GM18873 (cell line): Measurements from ENCODE around the gene MAN2A2.
"Not testable (repeated sequence)": the region's sequence is repeated elsewhere in the genome, so short reads cannot be mapped to it uniquely, and the experiment has no call there.

ENCODE experiments used
- ATAC-seq: cut with Tn5 transposase; IDR thresholded peaks from one replicate; pipeline ENCODE4 v1.9.1; 2021; ENCODE audit warnings: mild to moderate bottlenecking, moderate library complexity, moderate number of reproducible peaks; ENCODE audit not compliant: unreplicated experiment, low FRiP score

MAN2A2 gene

GRCh38 chr15:90870354-90871138 is 32.6 kb upstream of the MAN2A2 start:
- ATAC-seq, result no peak

GRCh38 chr15:90871139-90871715 is 31.9 kb upstream of the MAN2A2 start:
- no peak for ATAC-seq

- ATAC-seq, result no peak
Measured at GRCh38 chr15:90871716-90872485, 31.2 kb upstream of the MAN2A2 start.

GRCh38 chr15:90872486-90873184 is 30.5 kb upstream of the MAN2A2 start:
- ATAC-seq, result no peak

DNA sequence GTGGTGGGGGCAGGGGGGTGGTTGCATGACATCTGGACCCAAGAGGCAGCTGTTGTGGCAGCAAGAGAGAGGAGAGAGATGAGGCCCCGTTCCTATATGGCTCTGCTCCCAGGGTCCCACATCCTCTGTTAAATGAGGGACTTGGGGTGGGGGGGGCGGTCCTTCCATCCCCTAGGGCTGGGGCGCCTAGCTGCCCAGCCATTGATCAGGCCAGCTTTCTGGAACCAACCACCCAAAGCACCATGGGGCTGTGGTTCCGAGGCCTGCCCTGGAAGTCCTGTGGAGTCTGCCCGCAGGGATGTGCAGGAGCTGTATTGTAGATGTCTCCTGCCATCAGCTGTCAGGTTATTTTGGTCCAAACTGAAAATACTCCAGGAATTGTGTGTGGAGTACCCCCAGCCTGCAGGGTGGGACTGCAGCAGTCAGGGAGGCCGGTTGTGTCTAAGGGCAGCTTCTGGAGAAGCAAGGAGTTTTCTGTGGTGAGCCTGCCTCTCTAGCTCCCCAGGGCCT is 29.6 kb upstream of the MAN2A2 start:
- ATAC-seq, result no peak

DNA sequence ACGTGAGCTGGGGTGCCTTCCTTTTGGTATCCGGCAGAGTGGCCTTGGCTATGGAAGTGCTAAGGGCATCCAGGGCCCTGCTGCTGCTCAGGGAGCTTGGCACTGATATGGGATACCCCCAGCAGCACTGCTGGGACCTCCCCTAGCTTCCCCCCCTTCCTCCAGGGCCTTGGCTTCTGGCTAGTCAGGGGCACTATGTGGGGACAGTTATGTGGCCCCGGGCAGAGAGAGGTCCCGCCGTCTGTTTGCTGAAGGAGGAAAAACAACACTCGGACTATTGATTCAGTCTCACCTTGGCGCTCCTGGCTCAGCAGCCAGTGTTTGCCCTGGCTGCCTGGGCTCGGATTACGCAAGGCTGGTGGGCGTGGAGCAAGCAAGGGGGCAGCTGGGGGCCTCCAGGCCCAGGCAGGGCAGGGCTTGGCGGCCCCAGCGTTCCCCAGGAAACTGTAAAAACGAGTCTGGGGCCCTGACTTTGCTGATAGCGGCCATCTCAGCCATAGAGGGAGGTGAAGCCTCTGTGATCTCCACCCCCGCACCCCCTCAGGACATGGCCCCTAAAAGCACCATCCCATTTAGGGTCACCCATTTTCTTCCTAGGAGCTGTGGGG is 29.0 kb upstream of the MAN2A2 start:
- ATAC-seq, result no peak

GRCh38 chr15:90874986-90875385 is 28.1 kb upstream of the MAN2A2 start:
- not testable (repeated sequence) for ATAC-seq

GRCh38 chr15:90875549-90875981 is 27.5 kb upstream of the MAN2A2 start:
- no peak for ATAC-seq

DNA sequence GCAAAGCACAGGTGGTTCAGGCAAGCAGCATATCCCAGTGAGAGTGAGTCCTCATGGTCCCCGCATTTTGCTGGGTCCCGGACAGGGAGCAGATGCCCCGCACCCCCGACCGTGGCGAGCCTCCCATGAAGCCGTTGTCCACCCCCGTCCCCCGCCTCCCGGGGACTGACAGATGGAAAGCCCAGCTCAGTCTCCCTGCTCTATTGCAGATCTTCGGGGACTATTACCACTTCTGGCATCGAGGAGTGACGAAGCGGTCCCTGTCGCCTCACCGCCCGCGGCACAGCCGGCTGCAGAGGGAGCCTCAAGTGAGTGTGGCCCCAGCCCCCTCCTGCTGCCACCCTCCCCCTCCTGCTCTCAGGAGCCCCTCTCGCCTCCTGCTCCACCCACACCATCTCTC is 27.1 kb upstream of the MAN2A2 start:
- no peak for ATAC-seq

DNA sequence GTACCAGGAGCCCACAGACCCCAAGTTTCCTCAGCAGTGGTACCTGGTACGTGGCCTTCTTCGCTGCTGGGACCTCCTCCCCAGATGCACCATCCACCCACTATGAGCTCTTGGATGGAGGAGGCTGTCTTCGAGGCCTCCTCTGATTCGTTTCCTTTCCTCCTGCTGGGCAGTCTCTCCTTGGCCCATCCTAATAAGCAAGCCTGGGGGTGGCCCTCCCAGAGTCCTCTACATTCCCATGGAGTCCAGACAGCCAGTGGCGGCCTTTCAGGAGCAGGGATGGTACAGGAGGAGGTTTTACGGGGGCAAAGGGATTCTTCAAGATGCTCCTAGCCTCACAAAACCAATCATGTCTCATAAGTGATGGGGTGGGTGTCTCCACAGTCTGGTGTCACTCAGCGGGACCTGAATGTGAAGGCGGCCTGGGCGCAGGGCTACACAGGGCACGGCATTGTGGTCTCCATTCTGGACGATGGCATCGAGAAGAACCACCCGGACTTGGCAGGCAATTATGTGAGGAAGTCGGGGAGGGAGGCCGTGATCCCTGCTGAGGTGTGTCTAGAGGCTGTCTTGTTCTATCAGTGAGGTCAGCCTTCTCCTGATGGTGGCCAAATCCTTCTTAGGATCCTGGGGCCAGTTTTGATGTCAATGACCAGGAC is 26.5 kb upstream of the MAN2A2 start:
- no peak for ATAC-seq

- no peak for ATAC-seq
Measured at GRCh38 chr15:90877315-90877714, 25.8 kb upstream of the MAN2A2 start.

GRCh38 chr15:90877996-90878395 is 25.1 kb upstream of the MAN2A2 start:
- ATAC-seq, result no peak

DNA sequence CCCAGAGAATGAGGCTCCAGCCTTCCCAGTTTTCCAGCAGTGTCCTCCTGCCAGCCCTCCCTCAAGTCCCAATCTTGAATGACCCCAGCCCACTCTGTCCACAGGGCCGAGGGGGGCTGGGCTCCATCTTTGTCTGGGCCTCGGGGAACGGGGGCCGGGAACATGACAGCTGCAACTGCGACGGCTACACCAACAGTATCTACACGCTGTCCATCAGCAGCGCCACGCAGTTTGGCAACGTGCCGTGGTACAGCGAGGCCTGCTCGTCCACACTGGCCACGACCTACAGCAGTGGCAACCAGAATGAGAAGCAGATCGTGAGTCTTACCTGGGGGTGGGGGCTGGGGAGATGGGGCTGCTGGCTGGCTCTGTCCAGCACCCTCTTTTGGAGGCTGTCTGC is 24.4 kb upstream of the MAN2A2 start:
- ATAC-seq, result no peak

- no peak for ATAC-seq
Measured at GRCh38 chr15:90879730-90880366, 23.3 kb upstream of the MAN2A2 start.

- ATAC-seq, result no peak
Measured at GRCh38 chr15:90880381-90881145, 22.5 kb upstream of the MAN2A2 start.

- ATAC-seq, result no peak
Measured at GRCh38 chr15:90881181-90881977, 21.7 kb upstream of the MAN2A2 start.

GRCh38 chr15:90881978-90882721 is 21.0 kb upstream of the MAN2A2 start:
- ATAC-seq, result no peak
